GM12878 (cell line): Measurements from ENCODE around the gene SEC11C. TPM values are rescaled to one million over a fixed set of nuclear protein-coding genes. Genes with fewer than 3 reads are reported as not detected.

Experiments used
- CBX5 ChIP-seq: sonication (generic); IDR thresholded peaks from 2 replicates; pipeline ENCODE4 v1.6.1; 2016; ENCODE audit warnings: low read depth, moderate library complexity, mild to moderate bottlenecking, inconsistent platforms
- CREB1 ChIP-seq: IDR thresholded peaks from 2 replicates; pipeline ENCODE4 v1.6.1; 2012; ENCODE audit warnings: low read depth, mild to moderate bottlenecking, inconsistent platforms
- EED ChIP-seq: sonication (generic); IDR thresholded peaks from 2 replicates; pipeline ENCODE4 v1.6.1; 2016; ENCODE audit warnings: antibody characterized with exemption, low read depth
- EGR1 ChIP-seq, 2 experiments: IDR thresholded peaks; 1 replicate in 1 of 2; 2 replicates in 1 of 2; pipeline ENCODE4 v1.6.1; 2011 to 2012; ENCODE audit warnings: low read depth in 2 of 2, low read length in 2 of 2, borderline replicate concordance in 1 of 2, mild to moderate bottlenecking in 1 of 2, moderate library complexity in 1 of 2
- HCFC1 ChIP-seq: fragments of 150-350 bp; IDR thresholded peaks from 2 replicates; pipeline ENCODE4 v1.6.1; 2014; ENCODE audit warnings: low read length
- IRF4 ChIP-seq: IDR thresholded peaks from 2 replicates; pipeline ENCODE4 v1.6.1; 2011; ENCODE audit warnings: low read depth, low read length
- MXI1 ChIP-seq: fragments of 150-350 bp; IDR thresholded peaks from 2 replicates; pipeline ENCODE4 v1.6.1; 2011; ENCODE audit warnings: low read depth, mild to moderate bottlenecking, inconsistent platforms, low read length, improper control_type of control experiment
- NKRF ChIP-seq: fragments of 450-650 bp; conservative IDR thresholded peaks from 2 replicates; pipeline ENCODE4 v1.6.1; 2017; ENCODE audit warnings: mild to moderate bottlenecking, moderate library complexity
- PAX8 ChIP-seq: fragments of 450-650 bp; IDR thresholded peaks from 2 replicates; pipeline ENCODE4 v1.6.1; 2017; ENCODE audit warnings: mild to moderate bottlenecking, moderate library complexity
- PKNOX1 ChIP-seq: fragments of 450-650 bp; IDR thresholded peaks from 2 replicates; pipeline ENCODE4 v1.6.1; 2016; ENCODE audit warnings: mild to moderate bottlenecking
- RB1 ChIP-seq: fragments of 450-650 bp; formaldehyde crosslinking; IDR thresholded peaks from 2 replicates; pipeline ENCODE4 v1.6.1; 2017; ENCODE audit warnings: mild to moderate bottlenecking, borderline replicate concordance
- RELA ChIP-seq: fragments of 450-650 bp; IDR thresholded peaks from 2 replicates; pipeline ENCODE4 v1.8.0; 2014; ENCODE audit warnings: borderline replicate concordance; ENCODE audit not compliant: partially characterized antibody
- RUNX3 ChIP-seq: IDR thresholded peaks from 2 replicates; pipeline ENCODE4 v1.6.1; 2012; ENCODE audit warnings: low read length, inconsistent platforms
- SIX5 ChIP-seq: IDR thresholded peaks from 2 replicates; pipeline ENCODE4 v1.6.1; 2011; ENCODE audit warnings: mild to moderate bottlenecking, low read depth, low read length, moderate library complexity; ENCODE audit not compliant: severe bottlenecking
- SMAD1 ChIP-seq: fragments of 450-650 bp; IDR thresholded peaks from 2 replicates; pipeline ENCODE4 v1.6.1; 2018; ENCODE audit warnings: mild to moderate bottlenecking, low read depth; ENCODE audit not compliant: partially characterized antibody
- SP1 ChIP-seq: IDR thresholded peaks from one replicate; pipeline ENCODE4 v1.6.1; 2011; ENCODE audit warnings: low read depth, low read length
- SREBF1 ChIP-seq: IDR thresholded peaks from 2 replicates; pipeline ENCODE4 v1.6.1; 2012; ENCODE audit warnings: mild to moderate bottlenecking, low read length
- SUZ12 ChIP-seq: fragments of 200-600 bp; sonication (generic); IDR thresholded peaks from one replicate; pipeline ENCODE4 v1.6.1; 2018; ENCODE audit warnings: antibody characterized with exemption, mild to moderate bottlenecking; ENCODE audit not compliant: unreplicated experiment
- TAF1 ChIP-seq: IDR thresholded peaks from 2 replicates; pipeline ENCODE4 v1.6.1; 2011; ENCODE audit warnings: mild to moderate bottlenecking, low read depth, low read length, borderline replicate concordance
- TCF12 ChIP-seq: IDR thresholded peaks from 2 replicates; pipeline ENCODE4 v1.6.1; 2011; ENCODE audit warnings: low read depth, mild to moderate bottlenecking, low read length
- USF1 ChIP-seq: IDR thresholded peaks from 2 replicates; pipeline ENCODE4 v1.6.1; 2011; ENCODE audit warnings: borderline replicate concordance, low read depth, mild to moderate bottlenecking, moderate library complexity, mixed read lengths, low read length; ENCODE audit not compliant: insufficient read depth; ENCODE audit errors: extremely low read length
- YY1 ChIP-seq: IDR thresholded peaks from 2 replicates; pipeline ENCODE4 v1.6.1; 2011; ENCODE audit warnings: low read depth, mild to moderate bottlenecking, low read length
- polyA plus RNA-seq, 11 experiments: library from polyadenylated mRNA; depleted of rRNA in 4 of 11; unstranded in 6 of 11; stranded (reverse) in 5 of 11; fragments of >200 nt; fragmentation: Nextera tagmentation in 4 of 11; fragmentation: Illumina TruSeq in 1 of 11; extraction: Ambion mirVana in 4 of 11; extraction: Trizol in 1 of 11; gene quantifications; 1 replicate in 1 of 11; 2 replicates in 10 of 11; pipeline versions ENCODE4 v1.2.1 to v1.2.3, GENCODE V29; 2011 to 2016; ENCODE audit warnings: inconsistent platforms in 2 of 11, missing spikeins in 2 of 11, low read depth in 1 of 11
- total RNA-seq, 4 experiments: library from RNA; depleted of rRNA in 3 of 4; stranded (reverse); fragments of >200 nt in 3 of 4; fragmentation: Illumina TruSeq in 1 of 4; extraction: Trizol in 1 of 4; gene quantifications; 2 replicates each; pipeline versions ENCODE4 v1.2.1 to v1.2.3, GENCODE V29; 2013 to 2021
- TF ChIP-seq, protein P1 (sequence below): fragments of 450-650 bp; IDR thresholded peaks from 2 replicates; pipeline ENCODE4 v1.6.1; 2017; ENCODE audit warnings: mild to moderate bottlenecking
- TF ChIP-seq, protein P2 (sequence below): IDR thresholded peaks from 2 replicates; pipeline ENCODE4 v1.6.1; 2011; ENCODE audit warnings: low read depth, low read length, improper control_type of control experiment, borderline replicate concordance

SEC11C gene
- total and polyA plus RNA-seq, 10 of the 15 experiments (the other 5 are each of a cell fraction or from before 2014, with no cell fraction given) = 124 to 649 (median 211) TPM

DNA sequence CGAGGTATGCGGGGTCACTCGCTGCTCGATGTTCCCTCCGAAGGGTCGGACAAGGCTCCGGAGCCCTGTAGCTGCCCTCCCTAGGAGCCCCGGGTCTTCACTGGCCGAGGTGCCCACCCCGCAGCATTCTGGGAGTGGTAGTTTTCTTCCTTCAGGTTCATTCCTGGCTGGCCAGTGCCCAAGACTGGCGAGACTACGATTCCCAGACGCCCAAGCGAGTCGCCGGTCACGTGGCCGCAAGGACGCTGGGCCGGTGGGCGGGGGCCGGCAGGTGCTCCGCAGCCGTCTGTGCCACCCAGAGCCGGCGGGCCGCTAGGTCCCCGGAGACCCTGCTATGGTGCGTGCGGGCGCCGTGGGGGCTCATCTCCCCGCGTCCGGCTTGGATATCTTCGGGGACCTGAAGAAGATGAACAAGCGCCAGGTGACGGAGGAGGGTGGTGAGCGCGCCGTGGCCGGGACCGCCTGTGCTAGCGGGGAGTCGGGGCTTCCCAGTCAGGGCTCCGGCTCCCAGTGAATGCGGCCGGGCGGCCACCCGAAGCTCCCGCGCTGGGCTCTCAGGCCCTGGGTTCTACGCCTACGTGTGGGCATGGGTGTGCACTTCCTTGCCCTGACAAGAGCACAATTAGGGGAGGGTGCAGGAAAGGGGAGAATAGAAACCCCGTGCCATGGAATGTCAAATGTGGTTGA, at the start of gene SEC11C (continued):
- no peak for TF ChIP-seq IRF4
- TF ChIP-seq YY1 = 0 out of 2 replicates have a peak, but pooled peaks have one; percentile 49
- TF ChIP-seq MXI1 = 0 out of 2 replicates have a peak, but pooled peaks have one; percentile 11
- TF ChIP-seq EGR1 (IDR thresholded peaks at IDR 0.05; ENCODE audit: borderline replicate concordance in 1 of 2, low read depth in 2 of 2, low read length in 2 of 2) = peak in 1 of 2 experiments; percentile 66; a peak in 1 of 3 replicates
- TF ChIP-seq, protein P1, sequence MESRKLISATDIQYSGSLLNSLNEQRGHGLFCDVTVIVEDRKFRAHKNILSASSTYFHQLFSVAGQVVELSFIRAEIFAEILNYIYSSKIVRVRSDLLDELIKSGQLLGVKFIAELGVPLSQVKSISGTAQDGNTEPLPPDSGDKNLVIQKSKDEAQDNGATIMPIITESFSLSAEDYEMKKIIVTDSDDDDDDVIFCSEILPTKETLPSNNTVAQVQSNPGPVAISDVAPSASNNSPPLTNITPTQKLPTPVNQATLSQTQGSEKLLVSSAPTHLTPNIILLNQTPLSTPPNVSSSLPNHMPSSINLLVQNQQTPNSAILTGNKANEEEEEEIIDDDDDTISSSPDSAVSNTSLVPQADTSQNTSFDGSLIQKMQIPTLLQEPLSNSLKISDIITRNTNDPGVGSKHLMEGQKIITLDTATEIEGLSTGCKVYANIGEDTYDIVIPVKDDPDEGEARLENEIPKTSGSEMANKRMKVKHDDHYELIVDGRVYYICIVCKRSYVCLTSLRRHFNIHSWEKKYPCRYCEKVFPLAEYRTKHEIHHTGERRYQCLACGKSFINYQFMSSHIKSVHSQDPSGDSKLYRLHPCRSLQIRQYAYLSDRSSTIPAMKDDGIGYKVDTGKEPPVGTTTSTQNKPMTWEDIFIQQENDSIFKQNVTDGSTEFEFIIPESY = peak; percentile 55
- TF ChIP-seq RB1 = peak; percentile 60; the same call in 1 of the 2 replicates
- peak; percentile 47 for TF ChIP-seq EED
- 0 out of 2 replicates have a peak, but pooled peaks have one; percentile 2 for TF ChIP-seq PKNOX1
- TF ChIP-seq PAX8 = no peak
- TF ChIP-seq RELA = peak; percentile 67
- TF ChIP-seq SREBF1 = peak; percentile 78; the same call in 1 of the 2 replicates
- TF ChIP-seq, protein P2, sequence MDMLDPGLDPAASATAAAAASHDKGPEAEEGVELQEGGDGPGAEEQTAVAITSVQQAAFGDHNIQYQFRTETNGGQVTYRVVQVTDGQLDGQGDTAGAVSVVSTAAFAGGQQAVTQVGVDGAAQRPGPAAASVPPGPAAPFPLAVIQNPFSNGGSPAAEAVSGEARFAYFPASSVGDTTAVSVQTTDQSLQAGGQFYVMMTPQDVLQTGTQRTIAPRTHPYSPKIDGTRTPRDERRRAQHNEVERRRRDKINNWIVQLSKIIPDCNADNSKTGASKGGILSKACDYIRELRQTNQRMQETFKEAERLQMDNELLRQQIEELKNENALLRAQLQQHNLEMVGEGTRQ = peak; percentile 90
- peak; percentile 90 for TF ChIP-seq NKRF
- TF ChIP-seq TAF1 = peak; percentile 52; the same call in 1 of the 2 replicates
- TF ChIP-seq USF1 = peak; percentile 98
- 0 out of 2 replicates have a peak, but pooled peaks have one; percentile 52 for TF ChIP-seq CBX5
- TF ChIP-seq CREB1 = peak; percentile 62; the same call in 1 of the 2 replicates
- TF ChIP-seq SMAD1 = no peak
- TF ChIP-seq HCFC1 = peak; percentile 99
- peak; percentile 84 for TF ChIP-seq TCF12
- TF ChIP-seq SUZ12 = no peak
- TF ChIP-seq RUNX3 = peak; percentile 4; the same call in 1 of the 2 replicates
- TF ChIP-seq SP1 = peak; percentile 41
- TF ChIP-seq SIX5 = peak; percentile 95
